Measurements from ENCODE around the gene C10orf53.

The C10orf53 gene

DNA sequence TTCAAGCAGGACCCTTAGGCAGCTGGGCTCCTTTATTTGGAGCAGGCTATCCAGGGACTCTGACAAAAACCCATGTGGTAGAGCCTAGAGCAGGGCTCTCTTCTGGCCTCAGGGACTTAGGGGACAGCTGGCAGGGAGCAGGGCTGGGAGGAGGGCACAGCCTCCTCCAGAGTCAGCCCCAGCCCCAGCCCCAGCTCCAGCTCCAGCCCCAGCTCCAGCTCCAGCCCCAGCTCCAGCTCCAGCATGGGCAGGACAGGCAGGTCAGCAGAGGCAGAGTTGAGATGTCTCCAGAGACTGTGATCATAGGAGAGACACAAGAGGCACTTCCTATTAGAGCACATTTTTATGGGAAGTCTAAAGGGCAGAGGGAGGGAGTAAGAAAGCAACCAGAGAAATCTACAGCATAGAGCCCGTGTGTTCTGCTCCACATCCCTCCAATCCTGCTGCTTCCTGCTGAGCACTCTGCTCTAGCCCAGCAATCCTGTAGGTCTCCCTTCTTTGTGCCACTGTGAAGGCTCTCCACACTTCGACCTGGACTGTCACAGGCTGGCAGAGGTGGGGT lies 13.3 kb upstream of the C10orf53 start:
- Histone ChIP-seq H4K20me1 (ENCODE audit: insufficient read depth) (no peaks in the 10 kb centered on the region), H3K27me3 (ENCODE audit: insufficient read depth, low read depth) (no peaks in the 10 kb centered on the region), H3K4me1 (ENCODE audit: low read depth, poor library complexity, severe bottlenecking) (no peaks in the 10 kb centered on the region), H3K4me2 (no peak overlapping the region), H3K27ac (no peak overlapping the region), H3K4me3 (IDR thresholded peaks at IDR 0.05; ENCODE audit: insufficient read depth, low read depth, low read length) (no peak overlapping the region), H3K36me3 (ENCODE audit: insufficient read depth) (no peaks in the 10 kb centered on the region), H3K79me2 (ENCODE audit: insufficient read depth, low read depth) (no peaks in the 10 kb centered on the region), H3K9ac (no peak overlapping the region), H2AFZ (ENCODE audit: low read depth) (no peak overlapping the region)
- TF ChIP-seq, protein P1, sequence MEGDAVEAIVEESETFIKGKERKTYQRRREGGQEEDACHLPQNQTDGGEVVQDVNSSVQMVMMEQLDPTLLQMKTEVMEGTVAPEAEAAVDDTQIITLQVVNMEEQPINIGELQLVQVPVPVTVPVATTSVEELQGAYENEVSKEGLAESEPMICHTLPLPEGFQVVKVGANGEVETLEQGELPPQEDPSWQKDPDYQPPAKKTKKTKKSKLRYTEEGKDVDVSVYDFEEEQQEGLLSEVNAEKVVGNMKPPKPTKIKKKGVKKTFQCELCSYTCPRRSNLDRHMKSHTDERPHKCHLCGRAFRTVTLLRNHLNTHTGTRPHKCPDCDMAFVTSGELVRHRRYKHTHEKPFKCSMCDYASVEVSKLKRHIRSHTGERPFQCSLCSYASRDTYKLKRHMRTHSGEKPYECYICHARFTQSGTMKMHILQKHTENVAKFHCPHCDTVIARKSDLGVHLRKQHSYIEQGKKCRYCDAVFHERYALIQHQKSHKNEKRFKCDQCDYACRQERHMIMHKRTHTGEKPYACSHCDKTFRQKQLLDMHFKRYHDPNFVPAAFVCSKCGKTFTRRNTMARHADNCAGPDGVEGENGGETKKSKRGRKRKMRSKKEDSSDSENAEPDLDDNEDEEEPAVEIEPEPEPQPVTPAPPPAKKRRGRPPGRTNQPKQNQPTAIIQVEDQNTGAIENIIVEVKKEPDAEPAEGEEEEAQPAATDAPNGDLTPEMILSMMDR (conservative IDR thresholded peaks at IDR 0.05; ENCODE audit: low read depth, low read length): no peak

GRCh38 chr10:49666685-49667084 lies 12.8 kb upstream of the C10orf53 start:
- TF ChIP-seq, protein P1 (conservative IDR thresholded peaks at IDR 0.05; ENCODE audit: low read depth, low read length): no peak
- no peaks in the 10 kb centered on the region for H4K20me1 ChIP-seq (ENCODE audit: insufficient read depth)
- H3K4me2 ChIP-seq: no peak overlapping the region
- no peaks in the 10 kb centered on the region for H3K36me3 ChIP-seq (ENCODE audit: insufficient read depth)
- H3K9ac ChIP-seq: no peak overlapping the region
- H3K4me3 ChIP-seq (IDR thresholded peaks at IDR 0.05; ENCODE audit: insufficient read depth, low read depth, low read length): no peak overlapping the region
- no peaks in the 10 kb centered on the region for H3K27me3 ChIP-seq (ENCODE audit: insufficient read depth, low read depth)
- H3K4me1 ChIP-seq (ENCODE audit: low read depth, poor library complexity, severe bottlenecking): no peaks in the 10 kb centered on the region
- no peak overlapping the region for H3K27ac ChIP-seq
- H3K79me2 ChIP-seq (ENCODE audit: insufficient read depth, low read depth): no peaks in the 10 kb centered on the region
- H2AFZ ChIP-seq (ENCODE audit: low read depth): no peak overlapping the region

GRCh38 chr10:49667991-49668390 lies 11.5 kb upstream of the C10orf53 start:
- Histone ChIP-seq H3K9ac (no peak overlapping the region), H3K4me1 (ENCODE audit: low read depth, poor library complexity, severe bottlenecking) (no peaks in the 10 kb centered on the region), H3K36me3 (ENCODE audit: insufficient read depth) (no peaks in the 10 kb centered on the region), H3K27ac (no peak overlapping the region), H3K4me2 (no peak overlapping the region), H3K4me3 (IDR thresholded peaks at IDR 0.05; ENCODE audit: insufficient read depth, low read depth, low read length) (no peak overlapping the region), H3K79me2 (ENCODE audit: insufficient read depth, low read depth) (no peaks in the 10 kb centered on the region), H3K27me3 (ENCODE audit: insufficient read depth, low read depth) (no peaks in the 10 kb centered on the region), H2AFZ (ENCODE audit: low read depth) (no peak overlapping the region), H4K20me1 (ENCODE audit: insufficient read depth) (no peaks in the 10 kb centered on the region)
- TF ChIP-seq, protein P1 (conservative IDR thresholded peaks at IDR 0.05; ENCODE audit: low read depth, low read length): no peak

DNA sequence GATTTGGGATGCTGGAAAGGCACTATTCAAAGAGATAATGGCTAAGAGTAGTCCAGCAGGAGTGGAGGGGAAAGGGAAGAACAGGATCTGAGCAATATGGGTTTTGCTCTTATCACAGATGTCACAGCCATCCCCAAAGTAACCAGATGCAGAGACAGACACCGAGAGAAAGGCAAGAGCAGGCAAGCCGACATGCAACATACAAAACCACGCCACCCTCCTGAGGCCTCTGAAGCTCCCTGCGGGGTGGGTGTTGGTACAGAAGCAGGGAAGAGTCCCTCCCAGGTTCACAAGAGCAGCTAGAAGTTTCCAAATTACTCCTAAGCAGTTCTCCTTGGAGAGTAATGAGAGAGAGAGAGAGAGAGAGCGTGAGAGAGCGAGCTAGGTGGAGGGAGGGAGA lies 10.8 kb upstream of the C10orf53 start:
- TF ChIP-seq, protein P1 (conservative IDR thresholded peaks at IDR 0.05; ENCODE audit: low read depth, low read length): no peak
- Histone ChIP-seq H3K36me3 (ENCODE audit: insufficient read depth) (no peaks in the 10 kb centered on the region), H3K27ac (no peak overlapping the region), H3K79me2 (ENCODE audit: insufficient read depth, low read depth) (no peaks in the 10 kb centered on the region), H4K20me1 (ENCODE audit: insufficient read depth) (no peaks in the 10 kb centered on the region), H3K4me1 (ENCODE audit: low read depth, poor library complexity, severe bottlenecking) (no peaks in the 10 kb centered on the region), H3K9ac (no peak overlapping the region), H3K4me3 (IDR thresholded peaks at IDR 0.05; ENCODE audit: insufficient read depth, low read depth, low read length) (no peak overlapping the region), H2AFZ (ENCODE audit: low read depth) (no peak overlapping the region), H3K27me3 (ENCODE audit: insufficient read depth, low read depth) (no peaks in the 10 kb centered on the region), H3K4me2 (no peak overlapping the region)

Measured in KMS-11 (cell line).